Right cardiac atrium (tissue), 5 donors: ENCODE measurements around the gene ZNF438. TPM values are rescaled to one million over a fixed set of nuclear protein-coding genes. Genes with fewer than 3 reads are reported as not detected.
A peak's percentile ranks its signal among the peaks of the same experiment; 100 is the strongest.

Source experiments
- ATAC-seq, 2 donors: fragments of 200-7000 bp; cut with Tn5 transposase; one replicate each; pipeline versions ENCODE4 v1.8.0 to v1.9.1; 2020; ENCODE audit warnings: moderate library complexity in 2 of 2, mild to moderate bottlenecking in 1 of 2
- DNase-seq, 3 donors: peaks; one replicate each; pipeline ENCODE4 v3.0.0-alpha.2; 2020
- H3K27ac ChIP-seq: one replicate; pipeline ENCODE4 v1.5.1; 2013; ENCODE audit warnings: mild to moderate bottlenecking, low read length, control low read depth, moderate library complexity
- H3K27me3 ChIP-seq: one replicate; pipeline ENCODE4 v1.6.1; 2013; ENCODE audit not compliant: control insufficient read depth, insufficient read depth
- H3K4me1 ChIP-seq: one replicate; pipeline ENCODE4 v1.6.1; 2013; ENCODE audit warnings: low read length; ENCODE audit not compliant: control insufficient read depth, insufficient read depth
- H3K4me3 ChIP-seq: one replicate; pipeline ENCODE4 v1.5.1; 2013; ENCODE audit warnings: low read length, control low read depth
- H3K9me3 ChIP-seq: one replicate; pipeline ENCODE4 v1.6.1; 2013; ENCODE audit warnings: low read length; ENCODE audit not compliant: control insufficient read depth
- WGBS: extraction: QIAGEN DNeasy Blood & Tissue Kit; methylation state at CpG from one replicate; pipeline ENCODE4 v1.1.7; 2013; 5-methylcytosine and 5-hydroxymethylcytosine counted together
- intact Hi-C, 4 donors: fragments of 100-400 bp; cut with DNase I; formaldehyde crosslinking; loops; one replicate each; pipeline versions ENCODE4 v1.11.0 to v1.14.0; 2022 to 2023
- polyA plus RNA-seq: library from polyadenylated mRNA; stranded (reverse); fragments of 200-250 nt; gene quantifications from one replicate; pipeline ENCODE4 v1.2.3, GENCODE V29; 2013
- total RNA-seq, 4 donors: library from RNA; stranded (reverse); fragmentation: NEBNext Ultra II Directional; extraction: Animal tissue kit (Norgen Biotek cat#: 25700); gene quantifications; one replicate each; pipeline ENCODE4 v1.2.1, GENCODE V29; 2021
- donor health status: healthy with polysubstance abuse.
- donor health status: DM: no; HTN: yes; CAD: no.
- donor health status: DM: no; HTN: no; CAD: no.
- donor health status: DM: no; HTN: yes; CAD: no; lungs with severe emphysema.
- donor health status: DM: yes; HTN: yes; CAD: no.

ZNF438 gene
- total and polyA plus RNA-seq, 5 donors = 14.9 to 17.1 (median 15.6) TPM

DNA sequence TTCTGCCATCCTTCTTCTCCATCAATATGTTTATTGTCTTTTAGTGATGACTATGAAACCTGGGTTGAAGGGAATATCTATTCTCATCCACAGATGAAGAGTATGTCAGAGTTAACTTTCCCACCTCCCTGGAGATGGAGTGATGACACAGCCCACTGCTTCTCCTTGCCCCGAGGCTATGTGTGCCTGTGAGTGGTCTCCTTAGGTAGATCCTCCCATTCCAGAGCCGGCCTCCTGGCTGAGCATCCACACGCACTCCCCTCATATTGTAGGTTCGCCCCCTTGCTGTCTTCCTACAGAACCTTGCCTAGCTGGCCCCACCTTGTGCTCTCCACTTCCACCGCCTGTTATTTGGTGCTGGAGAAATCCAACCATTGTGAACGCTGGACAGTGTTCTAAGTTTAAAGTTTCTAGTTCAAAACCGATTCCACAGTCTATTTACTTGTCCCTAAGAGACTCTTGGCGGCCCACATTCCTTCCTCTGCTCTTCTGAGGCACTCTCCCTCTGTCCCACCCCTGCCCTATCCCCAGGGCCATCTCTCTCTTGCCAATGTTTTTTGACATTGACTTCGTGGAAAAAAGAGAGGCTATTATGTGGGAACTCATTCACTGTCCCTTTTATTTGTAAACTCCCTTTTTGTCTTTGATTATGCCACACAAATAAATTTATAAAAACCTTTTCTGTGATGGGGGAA lies 168.0 kb downstream of the ZNF438 start:
- intact Hi-C loops = no loop called here
- ATAC-seq = peak; percentile 38 to 66
- peak in 1 of 3 donors; percentile 54 for DNase-seq
- H3K27me3 ChIP-seq = no peaks in the 10 kb centered on the region
- no peaks in the 10 kb centered on the region for H3K9me3 ChIP-seq
- peaks cover 2% of the 10 kb centered on the region for H3K4me1 ChIP-seq
- H3K4me3 ChIP-seq = no peak overlapping the region
- 72% methylated on average over 9 of the region's 9 CpGs for WGBS
- H3K27ac ChIP-seq = peak overlapping the region; percentile 74

DNA sequence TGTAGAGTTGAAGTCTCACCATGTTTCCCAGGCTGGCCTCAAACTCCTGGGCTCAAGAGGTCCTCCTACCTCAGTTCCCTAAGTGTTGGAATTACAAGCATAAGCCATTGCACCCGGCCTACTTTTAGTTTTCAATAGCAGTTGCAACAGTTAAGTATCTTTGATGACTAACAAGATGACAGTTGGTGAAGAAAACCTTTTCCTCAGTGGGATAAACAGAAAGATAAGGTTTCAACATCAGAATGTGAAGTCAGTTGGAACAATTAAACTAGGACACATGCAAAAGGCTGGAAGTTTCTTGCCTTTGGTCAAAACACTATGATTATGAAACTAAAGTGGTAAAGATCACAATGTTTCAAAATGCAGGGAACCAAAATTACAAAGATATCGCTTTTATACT lies 169.2 kb downstream of the ZNF438 start:
- intact Hi-C loops = no loop called here
- DNase-seq = no peak
- WGBS = 63% methylated on average over 2 of the region's 2 CpGs
- no peak overlapping the region for H3K27ac ChIP-seq
- no peaks in the 10 kb centered on the region for H3K27me3 ChIP-seq
- peaks cover 2% of the 10 kb centered on the region for H3K4me1 ChIP-seq
- no peak overlapping the region for H3K4me3 ChIP-seq
- no peaks in the 10 kb centered on the region for H3K9me3 ChIP-seq
- no peak for ATAC-seq

DNA sequence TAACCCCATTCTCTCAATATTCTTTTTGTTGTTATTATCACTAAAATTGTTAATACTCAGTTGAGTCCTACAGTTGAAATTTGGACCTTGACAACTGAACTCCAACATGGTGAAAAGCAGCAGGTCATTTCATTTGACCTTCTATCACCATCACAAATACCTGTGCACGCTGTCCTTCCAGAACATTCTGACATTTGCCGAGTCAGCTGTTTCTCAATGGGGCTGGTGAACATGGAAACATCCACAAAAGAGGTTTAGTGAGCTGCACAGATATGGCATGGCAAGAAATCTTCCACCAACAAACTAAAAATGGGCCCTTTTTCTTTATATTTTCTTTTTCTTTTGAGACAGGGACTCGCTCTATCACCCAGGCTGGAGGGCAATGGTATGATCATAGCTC lies 169.7 kb downstream of the ZNF438 start:
- no peak for ATAC-seq
- no peak overlapping the region for H3K27ac ChIP-seq
- no peak overlapping the region for H3K4me3 ChIP-seq
- intact Hi-C loops = no loop called here
- WGBS = 95% methylated on average over 3 of the region's 3 CpGs
- H3K9me3 ChIP-seq = no peaks in the 10 kb centered on the region
- no peak for DNase-seq
- peaks cover 2% of the 10 kb centered on the region for H3K4me1 ChIP-seq
- H3K27me3 ChIP-seq = no peaks in the 10 kb centered on the region

DNA sequence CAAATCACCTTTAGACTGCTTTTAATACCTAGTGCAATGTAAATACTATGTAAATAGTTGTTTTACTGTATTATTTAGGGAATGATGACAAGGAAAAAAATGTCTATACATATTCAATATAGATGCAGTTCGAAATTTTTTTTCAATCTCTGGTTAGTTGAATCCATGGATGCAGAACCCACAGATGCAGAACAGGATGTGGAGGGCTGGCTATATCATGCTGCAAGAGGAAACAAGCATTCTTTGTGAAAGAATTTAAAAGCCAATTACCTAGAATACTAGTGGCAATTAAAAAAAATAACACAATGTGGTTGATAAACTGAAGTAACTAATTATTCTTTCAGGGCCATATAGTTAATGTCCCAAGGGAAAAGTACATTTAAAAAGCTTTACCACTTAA lies 170.4 kb downstream of the ZNF438 start:
- DNase-seq = no peak
- H3K4me1 ChIP-seq = peaks cover 2% of the 10 kb centered on the region

DNA sequence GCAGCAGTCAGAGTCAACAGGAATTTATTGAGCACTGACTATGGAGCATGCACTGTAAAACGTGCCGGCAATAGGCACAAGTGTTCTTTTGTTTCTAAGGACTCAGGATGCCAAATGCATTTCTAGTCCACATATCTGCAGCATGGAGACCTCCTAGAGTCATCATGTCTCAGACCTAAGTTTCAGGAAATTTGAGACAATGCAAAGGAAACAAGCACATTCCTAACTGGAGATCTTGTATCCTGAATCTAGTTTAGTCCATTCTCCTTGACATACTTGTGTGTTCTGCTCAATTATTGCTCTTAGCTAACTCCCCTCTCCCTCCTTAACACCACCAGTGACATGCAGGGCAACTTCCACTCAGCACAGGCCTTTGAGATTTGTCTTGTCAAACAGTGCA lies 173.2 kb downstream of the ZNF438 start:
- DNase-seq = no peak
- Histone ChIP-seq H3K27me3 (no peaks in the 10 kb centered on the region), H3K4me1 (peaks cover 2% of the 10 kb centered on the region), H3K27ac (peak overlapping the region; percentile 37), H3K9me3 (no peaks in the 10 kb centered on the region), H3K4me3 (no peak overlapping the region)
- WGBS = 43% methylated on average over 2 of the region's 2 CpGs
- intact Hi-C loops = no loop called here
- ATAC-seq = peak; percentile 53 to 86

More for the DNA sequence above, 170.4 kb downstream of the ZNF438 start:
- no peaks in the 10 kb centered on the region for H3K27me3 ChIP-seq
- no peak overlapping the region for H3K4me3 ChIP-seq
- intact Hi-C loops = no loop called here
- no peaks in the 10 kb centered on the region for H3K9me3 ChIP-seq
- no peak for ATAC-seq
- H3K27ac ChIP-seq = no peak overlapping the region
- WGBS = 61% methylated on average over 1 of the region's 1 CpG

DNA sequence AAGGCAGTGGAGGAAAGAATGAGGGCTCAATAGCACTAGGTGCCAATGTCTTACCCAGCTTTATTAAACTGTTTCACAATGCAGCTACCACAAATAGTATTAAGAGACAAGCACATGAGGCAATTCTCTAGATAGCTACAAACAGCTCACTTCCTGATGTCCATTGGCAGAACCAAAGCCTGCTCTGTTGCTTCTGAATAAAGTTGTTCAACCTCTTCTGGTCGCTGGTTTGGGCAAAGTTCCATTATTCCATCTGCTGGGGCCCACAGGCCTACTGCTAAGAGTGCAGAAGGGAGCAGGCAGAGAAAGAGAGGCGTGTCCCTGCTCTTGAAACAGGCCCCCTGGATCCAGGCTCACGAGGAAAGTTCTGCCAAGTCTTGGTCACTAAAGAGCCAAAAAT lies 173.9 kb downstream of the ZNF438 start:
- intact Hi-C loops = no loop called here
- H3K9me3 ChIP-seq = no peaks in the 10 kb centered on the region
- peak overlapping the region; percentile 70 for H3K27ac ChIP-seq
- no peaks in the 10 kb centered on the region for H3K27me3 ChIP-seq
- 31% methylated on average over 3 of the region's 3 CpGs for WGBS
- no peaks in the 10 kb centered on the region for H3K4me1 ChIP-seq
- H3K4me3 ChIP-seq = no peak overlapping the region
- ATAC-seq (peak; percentile 91 to 95), DNase-seq (peak; percentile 81 to 89 (median 87))

DNA sequence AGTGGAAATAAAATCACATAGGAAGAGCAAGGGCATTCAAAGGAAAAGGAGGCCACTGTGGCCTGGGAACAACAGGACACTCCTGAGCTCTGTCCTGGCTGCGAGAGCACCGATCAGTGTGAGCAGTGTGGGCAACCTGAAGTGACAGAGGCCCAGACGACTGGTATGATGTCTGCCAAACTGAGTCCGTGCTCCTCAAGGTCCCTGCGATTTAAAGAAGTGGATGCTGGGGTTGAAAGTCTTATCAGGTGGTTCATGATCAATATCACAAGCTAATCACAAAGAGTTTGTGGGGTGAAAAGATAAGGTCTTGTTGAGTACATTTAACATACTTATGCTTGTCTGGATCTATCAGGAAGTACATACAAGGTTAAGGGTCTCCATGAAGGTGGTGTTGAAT lies 176.5 kb downstream of the ZNF438 start:
- ATAC-seq = no peak
- 92% methylated on average over 5 of the region's 5 CpGs for WGBS
- H3K4me1 ChIP-seq = no peaks in the 10 kb centered on the region
- no peak overlapping the region for H3K4me3 ChIP-seq
- no peak overlapping the region for H3K27ac ChIP-seq
- no peaks in the 10 kb centered on the region for H3K9me3 ChIP-seq
- DNase-seq = no peak
- intact Hi-C loops = no loop called here
- no peaks in the 10 kb centered on the region for H3K27me3 ChIP-seq

DNA sequence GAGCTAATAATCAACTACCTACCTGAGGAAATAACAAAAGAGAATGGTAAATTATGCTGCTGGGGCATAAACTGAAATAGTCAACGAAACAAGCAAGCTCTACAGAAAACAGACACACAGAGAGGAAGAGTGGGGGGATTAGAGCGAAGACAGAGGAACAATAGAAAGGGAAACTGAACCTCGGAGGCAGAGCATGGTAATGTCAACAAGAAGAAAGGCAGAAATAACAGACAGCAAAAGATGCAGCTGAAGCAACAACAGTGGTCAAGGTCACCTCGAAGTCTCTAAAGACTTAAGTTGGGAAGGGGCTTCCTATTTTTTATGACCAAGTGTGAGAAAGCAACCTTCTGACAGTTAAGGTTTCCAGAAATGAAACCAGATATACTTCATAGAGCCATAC lies 177.0 kb downstream of the ZNF438 start:
- no peak overlapping the region for H3K4me3 ChIP-seq
- ATAC-seq (no peak), DNase-seq (no peak)
- intact Hi-C loops = no loop called here
- H3K9me3 ChIP-seq = no peaks in the 10 kb centered on the region
- no peaks in the 10 kb centered on the region for H3K4me1 ChIP-seq
- H3K27ac ChIP-seq = no peak overlapping the region
- no peaks in the 10 kb centered on the region for H3K27me3 ChIP-seq
- WGBS = 55% methylated on average over 4 of the region's 4 CpGs

DNA sequence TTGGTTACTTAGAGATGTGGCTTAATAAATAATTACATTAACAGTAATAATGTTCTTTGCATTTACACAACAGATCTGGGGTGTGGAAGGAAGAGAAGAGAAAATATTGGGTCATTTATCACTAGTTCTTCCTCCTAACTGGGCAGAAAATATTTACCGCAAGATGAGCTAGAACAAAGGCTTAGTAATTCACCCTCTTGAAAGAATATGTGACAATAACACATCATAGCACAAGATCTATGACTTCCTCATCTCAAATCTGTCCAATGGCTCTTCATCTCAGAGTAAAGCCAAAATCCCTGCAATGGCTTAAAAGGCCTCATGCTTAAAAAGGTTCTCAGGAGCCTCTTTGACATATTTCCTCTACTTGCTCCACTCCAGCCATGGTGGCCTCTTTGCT lies 178.6 kb downstream of the ZNF438 start:
- 98% methylated on average over 1 of the region's 1 CpG for WGBS
- intact Hi-C loops = no loop called here

DNA sequence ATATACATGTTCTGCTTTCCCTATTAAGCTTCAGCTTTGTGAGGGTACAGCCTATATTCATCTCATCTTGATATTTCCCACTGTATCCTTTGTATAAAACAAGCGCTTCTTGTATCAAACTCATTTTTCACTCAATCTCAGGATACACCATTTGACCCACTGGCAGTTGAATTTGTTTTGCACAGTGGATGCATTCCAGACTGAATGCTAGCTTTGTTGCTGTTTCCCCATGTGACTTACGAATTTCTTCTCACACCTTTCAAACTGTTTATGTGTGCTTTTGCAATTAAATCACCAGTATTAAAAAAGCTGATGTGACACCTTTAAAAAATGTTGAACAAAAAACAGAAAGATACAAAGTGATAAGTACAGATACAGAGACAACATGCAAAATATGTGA lies 180.9 kb downstream of the ZNF438 start:
- Histone ChIP-seq H3K9me3 (no peaks in the 10 kb centered on the region), H3K27me3 (no peaks in the 10 kb centered on the region), H3K4me3 (no peak overlapping the region), H3K4me1 (no peaks in the 10 kb centered on the region), H3K27ac (no peak overlapping the region)
- intact Hi-C loops = no loop called here
- DNase-seq (no peak), ATAC-seq (no peak)
- 91% methylated on average over 2 of the region's 2 CpGs for WGBS

More for the DNA sequence above, 178.6 kb downstream of the ZNF438 start:
- Histone ChIP-seq H3K4me1 (no peaks in the 10 kb centered on the region), H3K4me3 (no peak overlapping the region), H3K27ac (no peak overlapping the region), H3K9me3 (no peaks in the 10 kb centered on the region), H3K27me3 (no peaks in the 10 kb centered on the region)
- DNase-seq (no peak), ATAC-seq (no peak)

DNA sequence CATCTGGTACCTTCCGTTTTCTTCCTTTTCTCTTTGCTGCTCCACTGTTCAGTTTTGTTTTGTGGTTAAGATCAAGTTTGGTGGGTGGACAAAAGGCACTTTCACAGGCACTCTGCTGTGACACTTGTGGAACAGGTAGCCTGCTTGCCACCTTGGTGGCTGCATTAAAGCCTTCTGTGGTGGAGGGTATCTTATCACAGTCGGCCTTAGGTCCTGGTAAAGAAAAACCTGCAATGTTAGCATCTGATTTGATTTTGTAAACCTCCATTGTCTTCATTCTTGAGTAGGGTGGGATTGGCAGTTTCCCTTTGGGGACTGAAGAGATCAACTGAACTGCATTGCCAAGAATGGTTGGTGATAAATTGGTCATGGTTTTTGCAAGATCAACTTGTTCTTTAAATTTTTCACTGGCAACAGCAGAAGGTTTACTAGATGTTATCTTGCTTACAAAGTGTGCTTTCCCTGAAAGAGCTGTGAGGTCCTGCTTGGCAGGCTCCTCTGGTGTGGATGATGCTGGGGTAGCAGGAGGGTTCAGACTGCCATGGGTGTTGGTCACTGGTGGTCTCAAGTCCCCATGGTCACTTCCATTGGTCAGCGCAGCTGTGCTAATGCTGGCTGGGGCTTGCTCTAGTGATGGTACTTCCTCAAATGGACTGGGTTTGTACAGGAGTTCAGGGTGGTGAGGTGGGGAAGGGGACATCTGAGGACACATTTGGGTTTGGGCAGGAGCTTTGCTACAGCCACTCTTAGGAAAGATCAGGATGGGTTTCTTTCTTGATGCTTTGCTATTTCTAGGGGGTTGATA lies 182.2 kb downstream of the ZNF438 start:
- no peaks in the 10 kb centered on the region for H3K4me1 ChIP-seq
- 93% methylated on average over 3 of the region's 3 CpGs for WGBS
- no peaks in the 10 kb centered on the region for H3K9me3 ChIP-seq
- intact Hi-C loops = no loop called here
- H3K27ac ChIP-seq = no peak overlapping the region
- no peak for DNase-seq
- ATAC-seq = no peak
- no peak overlapping the region for H3K4me3 ChIP-seq
- H3K27me3 ChIP-seq = no peaks in the 10 kb centered on the region
